ENCODE results near the gene SEC24C. TPM values are rescaled to one million over a fixed set of nuclear protein-coding genes. Genes with fewer than 3 reads are reported as not detected.

Gene SEC24C
- total RNA-seq, 1 donor = 54.0 TPM

GRCh38 chr10:73780966-73781365 lies 36.8 kb downstream of the SEC24C start:
- peak; percentile 12 for DNase-seq (ENCODE audit: low read depth)
- no peak for TF ChIP-seq CTCF (IDR thresholded peaks at IDR 0.05; ENCODE audit: insufficient read depth, low read depth, low read length)
- peak overlapping the region; percentile 80 for H3K4me3 ChIP-seq (ENCODE audit: low read depth, low read length)

DNA sequence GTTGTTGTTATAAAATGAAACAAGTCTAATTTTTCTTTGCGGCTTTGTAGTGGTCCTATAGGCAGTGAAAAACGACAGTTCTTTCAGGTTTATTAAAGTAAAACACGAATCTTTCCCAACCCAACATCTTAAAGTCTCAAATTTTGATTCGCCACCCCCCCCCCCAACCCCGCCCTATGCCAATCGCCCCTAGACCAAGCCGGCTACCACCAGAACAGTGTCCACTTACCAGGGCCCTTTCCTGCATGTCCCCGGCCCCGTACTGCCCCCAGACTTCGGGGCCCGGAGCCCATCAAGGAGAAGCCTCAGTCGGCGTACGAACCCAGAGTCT lies 37.3 kb downstream of the SEC24C start:
- no peak for DNase-seq (ENCODE audit: low read depth)
- H3K4me3 ChIP-seq (ENCODE audit: low read depth, low read length) = peak overlapping the region; percentile 80
- no peak for TF ChIP-seq CTCF (IDR thresholded peaks at IDR 0.05; ENCODE audit: insufficient read depth, low read depth, low read length)

- peak within 1 kb of the TSS; percentile 80 for H3K4me3 ChIP-seq (ENCODE audit: low read depth, low read length)
- DNase-seq (ENCODE audit: low read depth) = peak; percentile 92
- no peak for TF ChIP-seq CTCF (IDR thresholded peaks at IDR 0.05; ENCODE audit: insufficient read depth, low read depth, low read length)
Observed at GRCh38 chr10:73781879-73782748, 37.9 kb downstream of the SEC24C start, which contains the start of gene CHCHD1. TSS of gene CHCHD1 (plus strand) at chr10:73782048. CDS start at chr10:73782076, 28 bp downstream.

DNA sequence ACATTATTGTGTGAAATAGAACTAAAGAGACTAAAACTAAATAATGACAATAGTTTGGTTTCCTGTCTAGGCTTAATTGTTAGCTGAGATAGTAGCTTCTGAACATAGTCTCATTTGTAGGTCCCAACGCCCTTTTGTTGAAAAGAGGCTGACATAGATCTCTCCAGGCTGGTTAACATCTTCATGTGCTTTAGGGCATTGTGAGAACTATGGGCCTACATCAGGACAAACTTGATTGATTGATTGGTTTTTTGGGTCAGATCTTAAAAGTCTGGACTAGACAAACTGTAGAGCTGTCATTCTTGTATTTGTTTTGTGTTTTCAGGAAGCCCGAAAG lies 38.5 kb downstream of the SEC24C start:
- TF ChIP-seq CTCF (IDR thresholded peaks at IDR 0.05; ENCODE audit: insufficient read depth, low read depth, low read length) = no peak
- peak overlapping the region; percentile 80 for H3K4me3 ChIP-seq (ENCODE audit: low read depth, low read length)
- DNase-seq (ENCODE audit: low read depth) = no peak

- peak within 1 kb of the TSS; percentile 75 for H3K4me3 ChIP-seq (ENCODE audit: low read depth, low read length)
- DNase-seq (ENCODE audit: low read depth) = peak; percentile 97
- TF ChIP-seq CTCF (IDR thresholded peaks at IDR 0.05; ENCODE audit: insufficient read depth, low read depth, low read length) = no peak
Observed at GRCh38 chr10:73785211-73785720, 41.1 kb downstream of the SEC24C start, which contains the start of gene ZSWIM8. TSS of gene ZSWIM8 (plus strand) at chr10:73785606. CDS start at chr10:73785879, 273 bp downstream.

GRCh38 chr10:73785721-73786511 lies 41.7 kb downstream of the SEC24C start:
- peak; percentile 73 for DNase-seq (ENCODE audit: low read depth)
- no peak for TF ChIP-seq CTCF (IDR thresholded peaks at IDR 0.05; ENCODE audit: insufficient read depth, low read depth, low read length)
- H3K4me3 ChIP-seq (ENCODE audit: low read depth, low read length) = peak overlapping the region; percentile 75
